Activated CD4-positive, alpha-beta T cell treated with anti-CD3 and anti-CD28 coated beads, Interleukin-2, amount 50 U/mL, for 16 hours (primary cell): ENCODE measurements around the gene RNF11.
"Not testable (repeated sequence)": the region's sequence is repeated elsewhere in the genome, so short reads cannot be mapped to it uniquely, and the experiment has no call there.

Experiments used
- DNase-seq: peaks from one replicate; pipeline ENCODE4 v3.0.0-alpha.2; 2020

Gene RNF11

GRCh38 chr1:51230501-51231078 lies 5.5 kb upstream of the RNF11 start:
- no peak for DNase-seq

- no peak for DNase-seq
These were observed 5.0 kb upstream of the RNF11 start for GRCh38 chr1:51231120-51231519.

- no peak for DNase-seq
These were observed 4.2 kb upstream of the RNF11 start for GRCh38 chr1:51231896-51232295.

- not testable (repeated sequence) for DNase-seq
These were observed 1.8 kb upstream of the RNF11 start for GRCh38 chr1:51234236-51234635.

GRCh38 chr1:51234721-51235425 lies 1.2 kb upstream of the RNF11 start:
- no peak for DNase-seq

- peak; percentile 24 for DNase-seq
These were observed 668 bp downstream of the RNF11 start for GRCh38 chr1:51236531-51237350.

- no peak for DNase-seq
These were observed 1.4 kb downstream of the RNF11 start for GRCh38 chr1:51237351-51238033.

GRCh38 chr1:51238034-51238403 lies 1.9 kb downstream of the RNF11 start:
- no peak for DNase-seq

GRCh38 chr1:51240084-51240483 lies 4.0 kb downstream of the RNF11 start:
- no peak for DNase-seq

GRCh38 chr1:51241119-51241518 lies 5.0 kb downstream of the RNF11 start:
- DNase-seq: no peak

GRCh38 chr1:51242546-51242945 lies 6.5 kb downstream of the RNF11 start:
- DNase-seq: no peak

- DNase-seq: no peak
These were observed 10.9 kb downstream of the RNF11 start for GRCh38 chr1:51247022-51247421.

GRCh38 chr1:51247499-51247898 lies 11.4 kb downstream of the RNF11 start:
- DNase-seq: no peak

- DNase-seq: no peak
These were observed 13.4 kb downstream of the RNF11 start for GRCh38 chr1:51249445-51249844.

GRCh38 chr1:51250729-51251128 lies 14.7 kb downstream of the RNF11 start:
- DNase-seq: not testable (repeated sequence)

GRCh38 chr1:51251165-51251564 lies 15.1 kb downstream of the RNF11 start:
- DNase-seq: not testable (repeated sequence)

GRCh38 chr1:51252366-51252765 lies 16.3 kb downstream of the RNF11 start:
- no peak for DNase-seq

GRCh38 chr1:51253691-51254090 lies 17.6 kb downstream of the RNF11 start:
- no peak for DNase-seq

GRCh38 chr1:51255331-51255730 lies 19.3 kb downstream of the RNF11 start:
- DNase-seq: no peak

GRCh38 chr1:51263147-51263877 lies 27.2 kb downstream of the RNF11 start:
- no peak for DNase-seq

GRCh38 chr1:51264451-51264850 lies 28.4 kb downstream of the RNF11 start:
- no peak for DNase-seq

GRCh38 chr1:51265618-51266017 lies 29.5 kb downstream of the RNF11 start:
- DNase-seq: no peak

- no peak for DNase-seq
These were observed 30.1 kb downstream of the RNF11 start for GRCh38 chr1:51266181-51266580.
